GM18861 (cell line): ENCODE data around the gene RNF214.
"Not testable (repeated sequence)": the region's sequence is repeated elsewhere in the genome, so short reads cannot be mapped to it uniquely, and the experiment has no call there.

Experiments used
- ATAC-seq: cut with Tn5 transposase; IDR thresholded peaks from one replicate; pipeline ENCODE4 v1.9.1; 2021; ENCODE audit not compliant: unreplicated experiment

The RNF214 gene

GRCh38 chr11:117229931-117230285 lies 2.6 kb upstream of the RNF214 start:
- no peak for ATAC-seq

- no peak for ATAC-seq
Observed at GRCh38 chr11:117230286-117230961, 2.0 kb upstream of the RNF214 start.

GRCh38 chr11:117230999-117231841 lies 1.3 kb upstream of the RNF214 start:
- no peak for ATAC-seq

GRCh38 chr11:117231842-117232091 lies 704 bp upstream of the RNF214 start, which contains the start of gene PCSK7:
Gene PCSK7, minus strand, starts transcription at chr11:117232073. Its CDS starts 2,229 bp downstream, at chr11:117229844.
- ATAC-seq: no peak

- no peak for ATAC-seq
Observed at GRCh38 chr11:117232911-117233409, 489 bp downstream of the RNF214 start.

GRCh38 chr11:117238221-117238620 lies 5.8 kb downstream of the RNF214 start:
- no peak for ATAC-seq

GRCh38 chr11:117239295-117239694 lies 6.8 kb downstream of the RNF214 start:
- no peak for ATAC-seq

- no peak for ATAC-seq
Observed at GRCh38 chr11:117248341-117248740, 15.9 kb downstream of the RNF214 start.

GRCh38 chr11:117249571-117249970 lies 17.1 kb downstream of the RNF214 start:
- no peak for ATAC-seq

GRCh38 chr11:117251506-117251905 lies 19.0 kb downstream of the RNF214 start:
- no peak for ATAC-seq

- no peak for ATAC-seq
Observed at GRCh38 chr11:117255966-117256365, 23.5 kb downstream of the RNF214 start.

GRCh38 chr11:117256573-117256972 lies 24.1 kb downstream of the RNF214 start:
- no peak for ATAC-seq

- ATAC-seq: no peak
Observed at GRCh38 chr11:117258576-117258975, 26.1 kb downstream of the RNF214 start.

- no peak for ATAC-seq
Observed at GRCh38 chr11:117259417-117259816, 26.9 kb downstream of the RNF214 start.

- ATAC-seq: not testable (repeated sequence)
Observed at GRCh38 chr11:117264624-117265323, 32.3 kb downstream of the RNF214 start.

- ATAC-seq: no peak
Observed at GRCh38 chr11:117265745-117266144, 33.3 kb downstream of the RNF214 start.

GRCh38 chr11:117269856-117270255 lies 37.4 kb downstream of the RNF214 start:
- ATAC-seq: no peak

GRCh38 chr11:117271208-117271607 lies 38.7 kb downstream of the RNF214 start:
- ATAC-seq: no peak

- not testable (repeated sequence) for ATAC-seq
Observed at GRCh38 chr11:117272175-117272574, 39.7 kb downstream of the RNF214 start.

- no peak for ATAC-seq
Observed at GRCh38 chr11:117273550-117274289, 41.2 kb downstream of the RNF214 start.

GRCh38 chr11:117278347-117278746 lies 45.9 kb downstream of the RNF214 start:
- ATAC-seq: no peak
